Measurements from ENCODE around the gene CD48. TPM values are rescaled to one million over a fixed set of nuclear protein-coding genes. Genes with fewer than 3 reads are reported as not detected.

Gene CD48
- total RNA-seq, 2 donors from 2014 or later, result 0.55 to 1.1 TPM

DNA sequence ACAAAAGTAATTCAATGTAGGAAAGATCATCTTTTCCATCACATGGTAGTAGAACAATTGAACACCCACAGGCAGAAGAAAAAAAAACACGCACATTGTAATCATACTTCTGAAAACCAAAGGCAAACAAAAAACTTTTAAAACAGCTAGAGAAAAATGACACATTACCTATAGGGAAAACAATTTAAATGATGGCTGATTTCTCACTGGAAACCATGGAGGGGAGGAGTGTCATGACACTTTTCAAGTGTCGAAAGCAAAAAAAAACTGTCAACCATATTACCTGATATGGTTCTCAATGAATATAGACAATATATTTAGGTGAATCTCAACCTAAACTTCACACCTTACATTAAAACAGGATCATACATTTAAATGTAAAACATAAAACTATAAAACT, 26.6 kb upstream of the CD48 start:
- DNase-seq, result no peak
- Histone ChIP-seq H3K27ac (ENCODE audit: low read depth, low read length) (no peak overlapping the region), H3K27me3 (ENCODE audit: control insufficient read depth, insufficient read depth, low read length, poor library complexity, severe bottlenecking) (no peaks in the 10 kb centered on the region), H3K4me3 (ENCODE audit: low read length) (no peak overlapping the region), H3K9me3 (ENCODE audit: control insufficient read depth, low read length) (peaks cover 21% of the 10 kb centered on the region), H3K4me1 (ENCODE audit: control insufficient read depth, insufficient read depth, low read length) (no peaks in the 10 kb centered on the region), H3K36me3 (ENCODE audit: control insufficient read depth, insufficient read depth, low read length) (no peaks in the 10 kb centered on the region), H3K9ac (ENCODE audit: extremely low read depth, low read length, poor library complexity, severe bottlenecking) (no peak overlapping the region)
- no peak overlapping the region for H3K27ac Mint-ChIP-seq
- H3K4me1 Mint-ChIP-seq, result peaks cover 8% of the 10 kb centered on the region
- TF ChIP-seq, protein P1, sequence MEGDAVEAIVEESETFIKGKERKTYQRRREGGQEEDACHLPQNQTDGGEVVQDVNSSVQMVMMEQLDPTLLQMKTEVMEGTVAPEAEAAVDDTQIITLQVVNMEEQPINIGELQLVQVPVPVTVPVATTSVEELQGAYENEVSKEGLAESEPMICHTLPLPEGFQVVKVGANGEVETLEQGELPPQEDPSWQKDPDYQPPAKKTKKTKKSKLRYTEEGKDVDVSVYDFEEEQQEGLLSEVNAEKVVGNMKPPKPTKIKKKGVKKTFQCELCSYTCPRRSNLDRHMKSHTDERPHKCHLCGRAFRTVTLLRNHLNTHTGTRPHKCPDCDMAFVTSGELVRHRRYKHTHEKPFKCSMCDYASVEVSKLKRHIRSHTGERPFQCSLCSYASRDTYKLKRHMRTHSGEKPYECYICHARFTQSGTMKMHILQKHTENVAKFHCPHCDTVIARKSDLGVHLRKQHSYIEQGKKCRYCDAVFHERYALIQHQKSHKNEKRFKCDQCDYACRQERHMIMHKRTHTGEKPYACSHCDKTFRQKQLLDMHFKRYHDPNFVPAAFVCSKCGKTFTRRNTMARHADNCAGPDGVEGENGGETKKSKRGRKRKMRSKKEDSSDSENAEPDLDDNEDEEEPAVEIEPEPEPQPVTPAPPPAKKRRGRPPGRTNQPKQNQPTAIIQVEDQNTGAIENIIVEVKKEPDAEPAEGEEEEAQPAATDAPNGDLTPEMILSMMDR (conservative IDR thresholded peaks at IDR 0.05), result no peak
- H3K27me3 Mint-ChIP-seq (ENCODE audit: insufficient read depth), result no peaks in the 10 kb centered on the region
- H3K9me3 Mint-ChIP-seq, result peaks cover 28% of the 10 kb centered on the region
- no peak overlapping the region for H3K4me3 Mint-ChIP-seq
- WGBS, 2 experiments (ENCODE audit: insufficient coverage in 1 of 2, insufficient read length in 1 of 2), result 92% methylated on average over 2 of the region's 2 CpGs; no CpG with 5 or more reads in 1 of the 2 experiments
- H3K36me3 Mint-ChIP-seq (ENCODE audit: low read depth), result peaks cover 3% of the 10 kb centered on the region

DNA sequence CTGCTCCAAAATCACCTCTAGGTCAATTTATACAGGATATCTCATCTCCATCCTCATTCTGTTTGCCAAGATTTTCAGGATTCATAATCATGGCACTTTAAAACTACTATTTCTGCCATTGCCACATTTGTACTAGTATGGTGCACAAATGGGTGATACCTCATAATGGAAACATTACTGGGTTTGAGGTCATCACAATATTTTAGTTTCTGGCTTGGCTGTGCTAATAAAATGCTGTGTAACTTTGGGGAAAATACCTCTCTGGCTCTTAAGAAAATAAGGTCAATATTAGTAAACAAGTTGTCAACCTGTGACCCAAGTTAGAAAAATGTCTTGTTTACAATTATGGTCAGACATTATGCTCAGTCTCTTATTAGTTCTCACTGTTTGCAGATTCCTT, 22.7 kb upstream of the CD48 start:
- Histone ChIP-seq H3K4me1 (ENCODE audit: control insufficient read depth, insufficient read depth, low read length) (no peaks in the 10 kb centered on the region), H3K4me3 (ENCODE audit: low read length) (no peak overlapping the region), H3K9ac (ENCODE audit: extremely low read depth, low read length, poor library complexity, severe bottlenecking) (no peak overlapping the region), H3K36me3 (ENCODE audit: control insufficient read depth, insufficient read depth, low read length) (no peaks in the 10 kb centered on the region), H3K27ac (ENCODE audit: low read depth, low read length) (no peak overlapping the region), H3K27me3 (ENCODE audit: control insufficient read depth, insufficient read depth, low read length, poor library complexity, severe bottlenecking) (no peaks in the 10 kb centered on the region), H3K9me3 (ENCODE audit: control insufficient read depth, low read length) (peaks cover 21% of the 10 kb centered on the region)
- DNase-seq, result no peak
- H3K36me3 Mint-ChIP-seq (ENCODE audit: low read depth), result peaks cover 3% of the 10 kb centered on the region
- H3K27me3 Mint-ChIP-seq (ENCODE audit: insufficient read depth), result no peaks in the 10 kb centered on the region
- TF ChIP-seq, protein P1 (conservative IDR thresholded peaks at IDR 0.05), result no peak
- H3K4me3 Mint-ChIP-seq, result no peak overlapping the region
- no peak overlapping the region for H3K27ac Mint-ChIP-seq
- H3K4me1 Mint-ChIP-seq, result no peaks in the 10 kb centered on the region
- peaks cover 35% of the 10 kb centered on the region for H3K9me3 Mint-ChIP-seq

DNA sequence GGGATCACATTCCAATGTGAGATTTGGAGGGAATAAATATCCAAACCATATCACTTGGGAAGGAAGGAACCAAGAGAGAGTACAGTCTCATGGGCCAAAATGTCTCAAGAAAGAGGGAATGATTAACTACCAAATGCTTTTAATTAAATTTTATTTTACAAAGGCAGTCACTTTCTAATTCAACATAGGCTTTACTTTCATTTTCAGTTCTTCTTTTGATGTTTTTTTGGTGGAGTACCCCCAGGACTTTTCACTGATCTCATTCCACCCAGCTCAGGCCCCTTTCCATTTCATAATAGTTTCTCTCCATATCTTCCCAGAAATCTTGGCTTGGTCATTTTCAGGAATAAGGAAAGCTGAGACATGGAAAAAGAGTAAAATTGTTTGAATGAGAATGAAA, 22.3 kb upstream of the CD48 start:
- H3K4me1 Mint-ChIP-seq, result no peaks in the 10 kb centered on the region
- no peak overlapping the region for H3K4me3 Mint-ChIP-seq
- TF ChIP-seq, protein P1 (conservative IDR thresholded peaks at IDR 0.05), result no peak
- H3K4me1 ChIP-seq (ENCODE audit: control insufficient read depth, insufficient read depth, low read length), result no peaks in the 10 kb centered on the region
- peaks cover 21% of the 10 kb centered on the region for H3K9me3 ChIP-seq (ENCODE audit: control insufficient read depth, low read length)
- H3K27ac ChIP-seq (ENCODE audit: low read depth, low read length), result no peak overlapping the region
- no peak for DNase-seq
- H3K27me3 Mint-ChIP-seq (ENCODE audit: insufficient read depth), result no peaks in the 10 kb centered on the region
- no peak overlapping the region for H3K9ac ChIP-seq (ENCODE audit: extremely low read depth, low read length, poor library complexity, severe bottlenecking)
- H3K4me3 ChIP-seq (ENCODE audit: low read length), result no peak overlapping the region
- H3K9me3 Mint-ChIP-seq, result peaks cover 35% of the 10 kb centered on the region
- no peak overlapping the region for H3K27ac Mint-ChIP-seq
- H3K27me3 ChIP-seq (ENCODE audit: control insufficient read depth, insufficient read depth, low read length, poor library complexity, severe bottlenecking), result no peaks in the 10 kb centered on the region
- H3K36me3 Mint-ChIP-seq (ENCODE audit: low read depth), result peaks cover 3% of the 10 kb centered on the region
- H3K36me3 ChIP-seq (ENCODE audit: control insufficient read depth, insufficient read depth, low read length), result no peaks in the 10 kb centered on the region

Measured in endodermal cell (in vitro differentiated cells).